ENCODE results near the gene NUDT3.
"Not testable (repeated sequence)": the region's sequence is repeated elsewhere in the genome, so short reads cannot be mapped to it uniquely, and the experiment has no call there.

NUDT3 gene

DNA sequence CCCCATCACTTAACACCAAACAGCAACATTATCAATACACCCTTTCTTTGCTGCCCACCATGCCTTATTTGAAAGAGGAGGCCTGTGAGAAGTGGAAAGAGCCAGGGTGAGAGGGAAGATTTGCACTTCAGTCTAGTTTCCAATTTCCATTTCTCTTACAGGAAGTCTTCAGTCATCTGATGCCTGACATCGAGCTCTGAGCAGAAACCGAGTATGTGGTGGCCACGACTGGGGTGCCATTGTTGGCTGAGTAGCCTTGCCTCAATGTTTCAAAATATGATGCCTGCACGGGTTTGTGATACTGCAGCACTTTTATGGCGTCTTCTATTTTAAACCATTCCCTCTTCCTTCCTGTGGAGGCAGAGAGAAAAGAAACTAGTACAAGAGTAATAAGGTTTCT lies 103.9 kb downstream of the NUDT3 start:
- no peak for DNase-seq (ENCODE audit: low read depth in 2 of 2)

DNA sequence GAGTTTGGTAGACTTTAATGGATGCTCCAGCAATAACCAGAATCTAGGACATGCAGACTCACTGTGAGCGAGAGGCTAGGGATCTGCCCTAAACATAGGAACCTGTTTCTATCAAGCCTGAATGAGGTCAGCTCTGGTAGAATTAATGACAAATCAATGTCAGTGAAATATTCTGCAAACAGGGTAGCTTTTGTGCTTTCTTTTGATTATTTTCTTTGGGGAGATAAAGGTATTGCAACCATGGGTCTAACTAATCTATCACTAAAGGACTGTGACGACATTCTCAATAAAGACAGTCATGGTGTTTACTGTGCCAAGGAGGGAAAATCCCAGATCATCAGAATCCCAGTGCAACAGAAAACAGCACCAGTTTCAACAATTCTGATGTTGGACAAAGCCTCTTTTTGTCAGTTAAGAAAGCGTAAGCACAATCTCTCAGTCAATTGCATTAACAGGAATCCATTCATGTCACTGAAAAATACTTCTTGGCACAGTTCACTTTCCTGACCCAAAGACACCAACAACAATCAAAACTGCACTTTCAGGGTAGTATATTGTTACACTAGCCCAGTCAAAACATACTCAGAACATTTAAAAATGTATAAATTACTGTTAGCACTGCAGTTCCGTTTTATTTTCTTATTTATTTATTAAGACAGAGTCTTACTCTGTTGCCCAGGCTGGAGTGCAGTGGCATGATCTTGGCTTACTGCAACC lies 106.9 kb downstream of the NUDT3 start:
- DNase-seq (ENCODE audit: low read depth in 2 of 2): no peak

DNA sequence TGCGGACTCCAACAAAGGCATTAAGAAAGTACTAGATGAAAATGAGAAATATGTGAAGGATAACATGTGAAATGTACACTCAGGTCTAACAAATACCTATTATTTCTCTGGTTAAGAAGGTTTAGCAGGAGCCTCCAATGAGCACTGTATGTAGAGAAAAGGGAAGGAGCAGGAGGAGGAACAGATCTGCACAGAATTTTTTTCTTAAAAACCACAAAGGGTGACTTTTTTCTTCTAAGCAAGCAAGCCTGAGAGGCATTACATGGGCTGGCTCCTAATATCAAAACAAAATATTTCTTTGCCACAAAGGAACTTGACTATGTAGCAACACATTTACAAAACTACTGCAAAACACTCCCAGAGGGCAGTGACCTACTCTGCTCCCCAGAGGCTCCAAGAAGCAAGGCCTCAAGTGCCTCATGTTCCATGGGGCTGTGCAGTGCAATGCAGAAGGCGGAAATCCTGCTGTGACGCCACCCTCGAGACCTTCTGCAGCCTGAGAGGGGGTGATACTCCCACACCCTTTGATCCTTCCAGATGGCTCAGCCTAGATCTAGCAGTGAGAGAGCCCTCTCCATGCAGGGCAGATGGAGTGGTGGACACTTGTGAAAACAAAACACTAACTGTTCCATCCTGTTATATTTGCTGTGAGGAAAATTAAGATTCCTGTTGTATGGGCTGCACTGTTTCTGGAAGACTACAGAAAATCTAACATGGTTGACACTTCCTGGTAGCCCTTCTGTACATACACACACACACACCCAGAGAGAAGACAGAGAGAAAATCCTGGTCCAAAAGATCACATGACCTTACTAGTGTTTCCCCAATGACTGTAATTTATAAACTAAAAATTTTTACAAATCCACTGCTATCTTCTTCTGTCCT lies 107.7 kb downstream of the NUDT3 start:
- no peak for DNase-seq (ENCODE audit: low read depth in 2 of 2)

DNA sequence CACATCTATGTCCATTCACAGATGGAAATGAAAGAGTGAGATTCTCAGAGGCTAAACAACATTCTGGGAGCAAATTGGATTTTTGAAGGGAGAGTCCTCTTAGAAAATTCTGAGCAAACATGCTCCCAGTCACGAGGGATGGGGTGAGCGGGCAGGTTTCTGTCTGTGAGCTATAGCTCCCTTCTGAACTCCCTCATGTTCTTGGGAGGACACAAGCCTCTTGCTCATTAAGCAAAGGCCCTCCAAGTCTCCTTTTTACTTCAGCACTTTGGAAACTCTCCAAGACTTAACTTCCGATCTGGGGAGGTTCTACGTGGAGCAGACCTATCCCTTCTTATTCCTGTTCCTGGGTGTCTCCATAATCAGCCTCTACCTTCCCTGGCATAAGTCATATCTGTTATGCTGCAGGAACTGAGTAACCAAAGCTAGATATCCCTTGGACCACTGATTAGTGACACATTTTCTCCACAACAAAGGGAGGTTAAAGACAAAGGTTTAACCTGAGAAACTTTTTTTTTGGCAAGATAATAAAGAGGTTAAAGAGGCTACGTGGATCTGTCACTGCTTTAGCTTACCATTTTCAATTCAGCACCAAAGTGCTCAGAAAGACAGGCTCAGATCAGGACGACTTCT lies 110.7 kb downstream of the NUDT3 start:
- DNase-seq (ENCODE audit: low read depth in 2 of 2): no peak

DNA sequence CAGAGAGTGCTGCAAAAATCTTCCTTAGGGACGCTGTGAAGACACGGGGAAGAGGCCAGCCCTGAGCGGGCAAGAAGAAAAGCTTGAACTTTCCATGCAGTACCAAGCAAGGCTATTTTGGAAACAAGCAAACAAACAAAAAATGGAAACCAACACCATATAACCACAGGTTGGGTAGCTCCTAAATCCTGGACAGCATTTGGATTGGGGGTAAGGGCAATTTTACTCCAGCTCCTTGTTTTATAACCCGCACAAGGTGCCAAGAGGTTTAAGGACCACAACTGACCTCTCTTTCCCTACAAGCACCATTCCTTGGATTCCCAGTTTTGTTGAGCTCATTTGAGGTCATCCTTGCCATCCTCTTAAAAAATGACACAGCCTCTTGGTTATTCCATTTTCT lies 112.3 kb downstream of the NUDT3 start:
- DNase-seq (ENCODE audit: low read depth in 2 of 2): no peak

DNA sequence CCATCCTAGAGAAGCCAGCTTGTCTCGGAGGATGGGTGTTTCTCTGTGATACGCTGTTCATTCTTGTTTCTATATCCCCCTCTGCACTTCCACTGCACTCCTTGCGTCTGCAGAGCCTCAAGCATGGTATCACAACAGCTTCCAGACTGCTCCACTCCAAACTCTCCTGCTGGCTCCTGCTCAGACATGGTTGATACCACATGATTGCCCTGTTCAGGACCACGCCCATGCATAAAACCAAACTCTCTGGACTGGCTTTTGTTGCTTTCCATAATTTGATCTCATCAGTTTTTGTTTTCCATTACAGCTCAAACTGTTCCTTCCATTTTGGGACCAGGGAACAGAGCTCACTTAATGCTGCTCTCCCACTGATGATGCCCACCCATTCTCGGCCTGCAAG lies 113.6 kb downstream of the NUDT3 start:
- no peak for DNase-seq (ENCODE audit: low read depth in 2 of 2)

DNA sequence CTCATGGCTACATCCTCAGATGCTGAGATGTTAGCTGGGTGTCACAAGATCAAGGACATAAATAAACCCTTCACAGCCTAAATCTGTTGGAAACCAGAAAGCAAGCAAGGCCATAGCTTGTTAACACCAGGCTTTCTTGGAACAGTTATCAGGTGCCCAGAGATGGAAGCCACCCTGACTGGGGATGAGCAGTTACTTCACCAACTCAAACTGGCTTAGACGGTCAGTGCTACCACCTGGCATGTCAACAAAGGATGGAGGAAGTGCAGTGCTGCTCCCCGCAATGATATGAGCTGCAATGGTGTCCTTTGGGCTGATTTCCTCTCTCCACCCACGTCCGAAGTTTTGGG lies 114.7 kb downstream of the NUDT3 start:
- no peak for DNase-seq (ENCODE audit: low read depth in 2 of 2)

DNA sequence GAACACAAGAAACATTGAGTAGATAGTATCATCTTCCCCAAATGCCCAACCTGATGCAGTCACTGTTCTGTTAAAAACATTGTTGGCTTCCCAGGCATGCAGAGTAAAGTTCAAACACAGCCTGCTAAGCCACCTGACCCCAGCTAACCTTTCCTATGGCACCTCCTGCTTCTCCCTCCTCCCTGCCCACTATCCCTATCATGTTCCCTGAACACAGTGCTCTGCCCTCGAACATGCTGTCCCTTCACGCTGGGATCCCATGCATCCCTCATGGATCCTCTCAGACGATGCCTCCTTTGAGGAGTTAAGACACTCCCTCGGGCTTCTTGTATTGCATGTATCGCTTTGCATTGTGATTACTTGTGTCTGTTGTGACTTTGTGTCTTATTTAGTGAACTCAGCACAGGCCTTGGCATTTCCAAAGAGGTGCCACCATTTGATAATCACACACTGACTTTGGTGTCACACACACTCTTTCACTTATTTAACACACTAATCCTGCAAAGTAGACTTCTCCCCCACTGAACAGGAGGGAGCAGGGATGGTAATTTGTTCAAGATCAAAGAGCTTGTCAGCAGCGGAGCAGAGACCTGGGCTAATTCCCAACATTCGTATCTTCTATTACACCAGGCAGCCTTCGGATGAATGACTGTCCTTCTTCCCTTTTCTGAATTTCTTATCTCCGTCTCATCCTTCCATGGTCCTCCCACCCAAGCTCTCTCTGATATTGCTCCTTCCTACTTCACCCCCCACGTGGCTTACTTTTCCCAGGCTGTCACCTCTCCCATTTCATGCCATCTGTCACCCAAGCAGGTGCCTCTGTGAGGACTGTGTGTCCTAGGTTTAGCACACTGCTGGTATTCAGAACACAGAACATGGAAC lies 115.3 kb downstream of the NUDT3 start:
- DNase-seq (ENCODE audit: low read depth in 2 of 2): no peak

DNA sequence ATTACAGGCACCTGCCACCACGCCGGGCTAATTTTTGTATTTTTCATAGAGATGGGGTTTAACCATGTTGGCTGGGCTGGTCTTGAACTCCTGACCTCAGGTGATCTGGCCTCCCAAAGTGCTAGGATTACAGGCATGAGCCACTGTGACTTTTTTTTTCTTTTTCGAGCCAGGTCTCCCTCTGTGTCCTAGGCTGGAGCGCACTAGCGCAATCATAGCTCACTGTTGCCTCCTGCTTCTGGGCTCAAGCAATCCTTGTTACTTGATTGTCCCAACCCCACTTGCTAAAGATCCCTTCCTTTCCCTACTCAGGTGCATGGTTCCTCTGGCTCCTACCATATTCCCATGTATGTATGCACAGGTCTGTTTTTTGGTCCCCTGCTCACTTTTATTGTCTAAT lies 116.3 kb downstream of the NUDT3 start:
- no peak for DNase-seq (ENCODE audit: low read depth in 2 of 2)

DNA sequence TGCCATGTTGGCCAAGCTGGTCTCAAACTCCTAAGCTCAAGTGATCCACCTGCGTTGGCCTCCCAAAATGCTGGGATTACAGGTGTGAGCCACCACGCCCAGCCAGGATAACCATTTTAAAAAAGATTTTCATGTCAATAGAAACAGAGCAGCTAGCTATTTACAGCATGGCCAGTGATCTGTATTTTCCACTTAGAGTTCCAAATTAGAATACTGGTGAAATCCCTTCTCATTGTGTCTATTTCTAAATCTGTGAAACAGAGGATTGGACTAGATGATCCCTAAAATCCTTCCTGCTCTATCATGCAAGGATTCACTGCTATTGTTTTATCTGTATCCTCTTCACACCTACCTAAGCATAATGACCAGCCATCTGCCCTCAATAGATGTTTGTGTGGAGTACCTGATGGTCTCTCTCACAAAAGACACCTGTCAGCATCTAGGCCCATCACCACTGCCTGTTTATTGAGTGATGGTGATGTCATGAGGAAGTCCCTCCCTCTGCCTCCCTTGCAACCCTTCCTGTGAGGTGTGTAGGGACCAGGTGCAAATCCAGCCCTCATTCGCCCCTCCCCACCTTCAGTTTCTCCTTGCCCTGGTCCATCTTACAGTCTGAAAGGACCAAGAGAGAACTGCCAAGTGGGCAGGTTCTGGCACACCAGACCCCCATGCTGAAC lies 117.2 kb downstream of the NUDT3 start:
- no peak for DNase-seq (ENCODE audit: low read depth in 2 of 2)

DNA sequence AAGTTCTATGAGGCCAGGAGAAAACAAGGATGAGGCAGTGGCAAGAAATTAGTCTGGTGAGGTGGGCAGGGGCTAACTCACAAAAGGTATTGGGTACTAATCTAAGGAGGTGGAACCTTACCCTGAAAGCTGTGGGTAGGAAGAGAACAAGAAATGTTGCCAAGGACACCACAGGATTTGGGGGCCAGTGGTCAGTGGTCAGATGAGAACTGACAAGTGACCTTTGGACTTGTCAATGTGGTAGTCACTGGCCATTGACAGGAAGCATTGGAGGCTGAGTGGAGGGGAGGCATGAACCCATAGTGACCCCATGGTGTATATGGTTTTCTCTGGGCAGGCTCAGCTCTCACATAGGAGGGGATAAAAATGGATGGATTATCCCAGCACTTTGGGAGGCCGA lies 118.3 kb downstream of the NUDT3 start:
- no peak for DNase-seq (ENCODE audit: low read depth in 2 of 2)

DNA sequence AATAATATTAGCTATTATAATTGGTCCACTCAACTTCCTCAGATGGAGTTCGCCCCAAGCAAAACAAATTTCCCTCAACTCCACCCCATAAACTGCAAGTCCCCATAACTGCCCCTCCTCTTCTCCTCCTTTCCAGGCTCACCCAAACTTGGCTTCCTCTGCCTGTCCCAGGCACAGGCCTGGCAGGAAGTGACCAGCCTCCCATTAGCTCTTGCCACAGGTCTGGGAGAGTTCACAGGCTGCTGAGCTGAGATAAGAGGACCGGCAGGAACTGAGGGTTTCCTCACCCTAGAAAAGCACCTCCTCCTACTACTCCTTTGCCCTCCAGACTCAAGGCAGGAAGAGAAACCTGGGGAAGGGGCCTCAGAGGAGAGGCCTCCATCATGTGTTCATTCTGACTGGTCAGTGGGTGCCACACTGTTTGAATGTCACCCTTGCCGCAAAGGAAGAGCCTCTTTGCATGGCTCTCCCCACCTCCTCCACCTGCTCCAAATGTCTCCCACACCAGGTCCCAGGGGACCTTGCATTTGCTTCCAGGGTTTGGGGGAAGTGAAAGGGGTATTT lies 119.1 kb downstream of the NUDT3 start:
- DNase-seq (ENCODE audit: low read depth in 2 of 2): no peak

DNA sequence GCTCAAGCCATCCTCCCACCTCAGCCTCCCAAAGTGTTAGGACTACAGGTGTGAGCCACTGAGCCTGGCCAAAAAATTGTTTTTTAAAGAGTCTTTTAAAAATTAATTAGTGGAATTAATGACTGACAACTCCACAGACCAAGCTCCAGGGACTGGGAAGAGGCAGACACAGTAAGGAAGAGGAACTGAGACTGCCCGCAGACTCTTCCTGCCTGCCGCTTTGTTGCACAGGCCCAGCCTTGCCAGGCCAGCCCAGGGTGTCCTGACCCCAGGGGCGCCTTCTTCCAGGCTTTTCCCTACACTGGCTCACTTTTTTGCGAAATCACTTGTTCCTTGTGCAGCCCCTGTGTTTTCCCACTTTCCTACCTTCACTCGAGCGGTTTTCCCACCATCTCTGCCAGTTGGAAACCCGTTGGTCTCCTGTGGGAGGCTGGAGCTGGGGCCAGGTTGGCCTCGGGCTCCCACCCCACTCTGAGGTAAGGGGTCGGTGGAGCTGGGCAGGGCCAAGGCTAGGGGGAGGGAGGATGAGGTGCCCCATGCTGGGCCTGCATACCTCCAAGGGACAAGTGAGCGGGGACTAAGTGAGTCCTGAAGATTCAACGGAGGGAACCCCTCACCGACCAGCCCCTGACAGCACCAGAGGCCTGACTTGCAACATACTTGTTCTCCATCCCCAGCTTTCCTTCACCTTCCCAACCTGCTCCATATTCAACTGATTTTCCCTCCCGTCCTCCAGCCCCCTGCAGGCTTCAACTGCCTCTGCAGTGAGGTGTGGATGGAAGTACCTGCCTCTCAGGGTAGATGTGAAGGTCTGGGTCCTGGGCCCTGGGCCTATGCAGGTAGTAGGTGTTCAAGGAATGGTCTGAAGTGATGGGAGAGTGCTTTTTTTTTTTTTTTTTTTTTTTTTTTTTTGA lies 120.2 kb downstream of the NUDT3 start:
- DNase-seq (ENCODE audit: low read depth in 2 of 2): no peak

DNA sequence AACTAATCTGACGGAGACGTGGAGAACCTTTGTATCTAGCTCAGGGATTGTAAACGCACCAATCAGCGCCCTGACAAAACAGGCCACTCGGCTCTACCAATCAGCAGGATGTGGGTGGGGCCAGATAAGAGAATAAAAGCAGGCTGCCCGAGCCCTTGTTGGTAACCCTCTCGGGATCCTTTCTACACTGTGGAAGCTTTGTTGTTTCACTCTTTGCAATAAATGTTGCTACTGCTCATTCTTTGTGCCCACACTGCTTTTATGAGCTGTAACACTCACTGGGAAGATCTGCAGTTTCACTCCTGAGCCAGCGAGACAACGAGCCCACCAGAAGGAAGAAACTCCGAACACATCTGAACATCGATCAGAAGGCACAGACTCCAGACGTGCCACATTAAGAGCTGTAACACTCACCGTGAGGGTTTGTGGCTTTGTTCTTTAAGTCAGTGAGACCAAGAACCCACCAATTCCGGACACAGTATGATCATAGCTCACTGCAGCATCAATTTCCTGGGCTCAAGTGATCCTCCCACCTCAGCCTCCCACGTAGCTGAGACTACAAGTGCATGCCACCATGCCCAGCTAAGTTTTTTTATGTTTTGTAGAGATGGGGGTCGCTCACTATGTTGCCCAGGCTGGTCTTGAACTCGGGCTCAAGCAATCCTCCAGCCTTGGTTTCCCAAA lies 122.7 kb downstream of the NUDT3 start:
- not testable (repeated sequence) for DNase-seq (ENCODE audit: low read depth in 2 of 2)

DNA sequence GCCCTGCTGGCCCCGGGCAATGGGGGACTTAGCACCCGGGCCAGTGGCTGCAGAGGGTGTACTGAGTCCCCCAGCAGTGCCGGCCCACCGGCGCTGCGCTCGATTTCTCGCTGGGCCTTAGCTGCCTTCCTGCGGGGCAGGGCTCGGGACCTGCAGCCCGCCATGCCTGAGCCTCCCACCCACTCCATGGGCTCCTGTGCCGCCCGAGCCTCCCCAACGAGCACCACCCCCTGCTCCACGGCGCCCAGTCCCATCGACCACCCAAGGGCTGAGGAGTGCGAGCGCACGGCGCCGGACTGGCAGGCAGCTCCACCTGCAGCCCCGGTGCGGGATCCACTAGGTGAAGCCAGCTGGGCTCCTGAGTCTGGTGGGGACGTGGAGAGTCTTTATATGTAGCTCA lies 123.3 kb downstream of the NUDT3 start:
- DNase-seq (ENCODE audit: low read depth in 2 of 2): not testable (repeated sequence)

DNA sequence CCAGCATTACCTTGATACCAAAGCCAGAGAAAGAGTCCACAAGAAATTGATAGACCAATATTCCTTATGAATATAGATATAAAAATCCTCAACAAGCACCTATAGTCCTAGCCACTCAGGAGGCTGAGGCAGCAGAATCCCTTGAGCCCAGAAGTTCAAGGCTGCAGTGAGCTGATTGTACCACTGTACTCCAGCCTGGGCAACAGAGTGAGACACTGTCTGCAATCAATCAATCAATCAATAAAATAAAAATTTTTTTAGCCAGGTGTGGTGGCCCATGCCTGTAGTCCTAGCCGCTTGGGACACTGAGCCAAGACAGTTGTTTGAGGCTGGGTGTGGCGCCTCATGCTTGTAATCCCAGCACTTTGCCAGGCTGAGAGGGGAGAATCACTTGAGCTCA lies 124.7 kb downstream of the NUDT3 start:
- DNase-seq (ENCODE audit: low read depth in 2 of 2): no peak

DNA sequence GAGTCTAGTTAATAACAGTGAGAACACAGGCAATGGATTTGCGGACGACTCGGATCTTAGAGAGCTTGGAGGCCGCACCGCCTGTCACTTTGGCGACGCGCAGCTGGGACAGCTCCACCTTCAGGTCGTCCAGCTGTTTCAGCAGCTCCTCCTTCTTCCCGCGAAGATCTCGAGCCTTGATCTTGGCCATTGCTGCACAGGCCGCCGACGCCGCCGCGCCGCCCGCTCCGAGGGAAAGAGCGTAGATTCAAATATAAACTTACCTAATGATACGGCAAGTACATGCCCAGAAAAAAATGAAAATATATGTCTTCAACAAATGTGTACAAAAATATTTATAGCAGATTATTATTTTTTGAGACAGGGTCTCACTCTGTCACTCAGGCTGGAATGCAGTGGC lies 129.0 kb downstream of the NUDT3 start:
- DNase-seq (ENCODE audit: low read depth in 2 of 2): not testable (repeated sequence)

DNA sequence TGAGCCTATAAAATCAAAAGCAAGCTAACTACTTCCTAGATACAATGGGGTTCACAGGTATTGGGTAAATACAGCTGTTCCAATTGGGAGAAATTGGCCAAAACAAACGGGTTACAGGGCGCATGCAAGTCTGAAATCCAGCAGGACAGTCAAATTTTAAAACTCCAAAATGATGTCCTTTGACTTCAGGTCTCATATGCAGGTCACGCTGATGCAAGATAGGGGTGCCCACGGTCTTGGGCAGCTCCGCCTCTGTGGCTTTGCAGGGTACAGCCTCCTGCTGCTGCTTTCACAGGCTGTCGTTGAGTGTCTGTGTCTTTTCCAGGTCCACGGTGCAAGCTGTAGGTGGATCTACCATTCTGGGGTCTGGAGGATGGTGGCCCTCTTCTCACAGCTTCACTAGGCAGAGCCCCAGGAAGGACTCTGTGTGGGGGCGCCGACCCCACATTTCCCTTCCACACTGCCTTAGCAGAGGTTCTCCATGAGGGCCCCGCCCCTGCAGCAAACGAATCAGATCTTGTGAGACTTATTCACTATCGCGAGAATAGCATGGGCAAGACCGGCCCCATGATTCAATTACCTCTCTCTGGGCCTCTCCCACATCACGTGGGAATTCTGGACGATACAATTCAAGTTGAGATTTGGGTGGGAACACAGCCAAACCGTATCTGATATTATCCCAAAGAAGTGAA lies 131.7 kb downstream of the NUDT3 start:
- DNase-seq (ENCODE audit: low read depth in 2 of 2): no peak

All from stimulated activated CD8-positive, alpha-beta memory T cell treated with anti-CD3 and anti-CD28 coated beads, Interleukin-15, amount 100 ng/mL, for 4 hours (primary cell).